B cell (primary cell): Measurements from ENCODE around the gene CCDC38. TPM values are rescaled to one million over a fixed set of nuclear protein-coding genes. Genes with fewer than 3 reads are reported as not detected.

Experiments
- ATAC-seq: fragments of 200-7000 bp; cut with Tn5 transposase; one replicate; pipeline ENCODE4 v1.10.0; 2021; ENCODE audit warnings: low read depth, mild to moderate bottlenecking, moderate number of reproducible peaks, moderate library complexity
- CTCF ChIA-PET: fragments of 350-600 bp; sonication (Branson Sonifier 250); formaldehyde crosslinking; loops from one replicate; lab custom pipeline; 2021; ENCODE audit warnings: antibody characterized with exemption, inconsistent platforms; lab: Charles Lee
- POLR2A ChIA-PET: fragments of 350-600 bp; sonication (Branson Sonifier 250); formaldehyde crosslinking; loops from one replicate; lab custom pipeline; 2021; ENCODE audit warnings: antibody characterized with exemption; lab: Charles Lee
- DNase-seq: peaks from one replicate; pipeline ENCODE4 v3.0.0; 2013
- H2AFZ ChIP-seq: 2 replicates; pipeline ENCODE4 v1.6.1; 2012; ENCODE audit warnings: mild to moderate bottlenecking, low read depth, low read length; ENCODE audit not compliant: insufficient read depth, poor library complexity, severe bottlenecking
- H3K27ac ChIP-seq, 2 donors: 1 replicate in 1 of 2; 2 replicates in 1 of 2; pipeline ENCODE4 v1.5.1; 2012 to 2013; ENCODE audit warnings: low read length in 2 of 2, mild to moderate bottlenecking in 2 of 2, moderate library complexity in 1 of 2
- H3K27me3 ChIP-seq, 4 experiments: fragments of 200-600 bp in 1 of 4; sonication (generic) in 1 of 4; replicated peaks in 1 of 4; 1 replicate in 2 of 4; 2 replicates in 2 of 4; pipeline versions ENCODE4 v1.6.1 to v1.7.0; 2013 to 2016; ENCODE audit warnings: low read length in 3 of 4, mild to moderate bottlenecking in 2 of 4, mixed read lengths in 1 of 4, moderate library complexity in 1 of 4; ENCODE audit not compliant: insufficient read depth in 4 of 4, control insufficient read depth in 3 of 4; ENCODE audit errors: control extremely low read depth in 1 of 4
- H3K36me3 ChIP-seq, 2 experiments: replicated peaks in 1 of 2; 1 replicate in 1 of 2; 2 replicates in 1 of 2; pipeline versions ENCODE4 v1.6.1 to v1.7.1; 2013; ENCODE audit warnings: low read length in 1 of 2; ENCODE audit not compliant: insufficient read depth in 2 of 2, control insufficient read depth in 1 of 2; ENCODE audit errors: control extremely low read depth in 1 of 2, extremely low read depth in 1 of 2
- H3K4me1 ChIP-seq, 2 donors: fragments of 200-600 bp in 1 of 2; sonication (generic) in 1 of 2; 1 replicate in 1 of 2; 2 replicates in 1 of 2; pipeline versions ENCODE4 v1.5.1 to v1.6.1; 2013 to 2017; ENCODE audit warnings: low read length in 2 of 2; ENCODE audit not compliant: control insufficient read depth in 2 of 2, insufficient read depth in 2 of 2
- H3K4me2 ChIP-seq: replicated peaks from 2 replicates; pipeline ENCODE3; 2012; ENCODE audit warnings: mild to moderate bottlenecking, low read depth, low read length; ENCODE audit not compliant: poor library complexity, severe bottlenecking
- H3K4me3 ChIP-seq, 5 experiments: fragments of 200-600 bp in 1 of 5; sonication (generic) in 1 of 5; 1 replicate in 3 of 5; 2 replicates in 2 of 5; pipeline versions ENCODE4 v1.5.1 to v1.7.0; 2011 to 2016; ENCODE audit warnings: low read length in 4 of 5, mild to moderate bottlenecking in 4 of 5, low read depth in 2 of 5, control low read depth in 1 of 5, moderate library complexity in 1 of 5; ENCODE audit not compliant: insufficient read depth in 1 of 5; ENCODE audit errors: control extremely low read depth in 1 of 5, extremely low read depth in 1 of 5
- H3K79me2 ChIP-seq: fragments of 200-600 bp; sonication (generic); one replicate; pipeline ENCODE4 v1.6.0; 2016; ENCODE audit warnings: low read length; ENCODE audit not compliant: control insufficient read depth, insufficient read depth
- H3K9ac ChIP-seq: fragments of 200-600 bp; sonication (generic); 2 replicates; pipeline ENCODE4 v1.6.1; 2017; ENCODE audit warnings: mild to moderate bottlenecking, low read length, moderate library complexity
- H3K9me3 ChIP-seq, 3 donors: one replicate each; pipeline versions ENCODE4 v1.6.1 to v1.7.1; 2013; ENCODE audit warnings: low read length in 2 of 3; ENCODE audit not compliant: control insufficient read depth in 2 of 3, insufficient read depth in 1 of 3; ENCODE audit errors: control extremely low read depth in 1 of 3
- H4K20me1 ChIP-seq: 2 replicates; pipeline ENCODE4 v1.6.0; 2012; ENCODE audit warnings: mild to moderate bottlenecking, low read length; ENCODE audit not compliant: insufficient read depth, control insufficient read depth, poor library complexity, severe bottlenecking
- H3K27ac Mint-ChIP-seq: one replicate; pipeline ENCODE4 v1.8.0; 2021; ENCODE audit warnings: mixed read lengths
- H3K27me3 Mint-ChIP-seq: one replicate; pipeline ENCODE4 v1.8.0; 2021; ENCODE audit warnings: mixed read lengths
- H3K4me1 Mint-ChIP-seq: one replicate; pipeline ENCODE4 v1.8.0; 2021; ENCODE audit warnings: mixed read lengths
- H3K4me3 Mint-ChIP-seq: one replicate; pipeline ENCODE4 v1.8.0; 2021; ENCODE audit warnings: mixed read lengths
- H3K9me3 Mint-ChIP-seq: one replicate; pipeline ENCODE4 v1.8.0; 2022; ENCODE audit warnings: mixed read lengths; ENCODE audit not compliant: insufficient read depth
- EZH2 ChIP-seq: IDR thresholded peaks from 2 replicates; pipeline ENCODE4 v1.6.1; 2012; ENCODE audit warnings: borderline replicate concordance, low read depth, mild to moderate bottlenecking, moderate library complexity, low read length; ENCODE audit not compliant: insufficient read depth, poor library complexity, severe bottlenecking
- WGBS: methylation state at CpG from one replicate; pipeline ENCODE4 v1.1.5; 2013; ENCODE audit warnings: missing lambda C conversion rate; ENCODE audit not compliant: insufficient coverage; 5-methylcytosine and 5-hydroxymethylcytosine counted together
- intact Hi-C: fragments of 100-400 bp; cut with micrococcal nuclease; formaldehyde crosslinking; loops from one replicate; pipeline ENCODE4 v1.10.0; 2022
- polyA plus RNA-seq: library from polyadenylated mRNA; depleted of rRNA; stranded (reverse); fragments of >200 nt; gene quantifications from 2 replicates; pipeline ENCODE4 v1.2.3, GENCODE V29; 2012
- total RNA-seq, 2 donors: library from RNA; stranded (reverse); fragments of 120-200 nt in 1 of 2; gene quantifications; 1 replicate in 1 of 2; 2 replicates in 1 of 2; pipeline versions ENCODE4 v1.2.3 to v1.2.4, GENCODE V29; 2013 to 2022
- TF ChIP-seq, protein P1 (sequence below): fragments of 200-600 bp; IDR thresholded peaks from one replicate; pipeline ENCODE4 v1.8.0; 2022; ENCODE audit warnings: antibody characterized with exemption, mild to moderate bottlenecking

CCDC38 gene
- total and polyA plus RNA-seq, 2 donors (not counting 1 experiment from before 2014, with no cell fraction given) = 1.3 TPM; not detected in 1

DNA sequence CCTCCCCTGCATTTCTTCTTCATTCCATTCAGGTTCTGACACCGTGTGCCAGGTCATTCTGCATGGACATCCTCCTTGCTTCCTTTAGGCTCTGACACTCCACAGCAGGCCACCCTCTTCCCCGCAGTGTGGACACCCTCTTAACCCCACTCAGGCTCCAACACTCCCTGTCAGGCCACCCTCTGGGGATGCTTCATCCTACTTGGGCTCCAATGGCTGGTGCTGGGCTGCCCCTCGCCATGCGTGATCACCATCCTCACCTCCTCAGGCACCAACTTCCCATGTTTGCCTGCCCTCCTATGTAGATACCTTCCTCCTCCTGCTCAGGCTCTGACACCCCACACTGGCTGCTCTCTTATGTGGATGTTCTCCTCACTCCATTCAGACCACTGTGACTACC lies 90.3 kb downstream of the CCDC38 start:
- Histone ChIP-seq H3K4me2 (no peak overlapping the region), H3K9ac (no peak overlapping the region), H3K79me2 (no peaks in the 10 kb centered on the region), H3K4me1 (no peaks in the 10 kb centered on the region), H3K4me3 (no peak overlapping the region), H3K9me3 (no peaks in the 10 kb centered on the region), H2AFZ (no peak overlapping the region), H4K20me1 (no peaks in the 10 kb centered on the region), H3K36me3 (no peaks in the 10 kb centered on the region), H3K27ac (no peak overlapping the region), H3K27me3 (peaks cover 0 to 11% (median 9%) of the 10 kb centered on the region in 4 experiments)
- ChIA-PET CTCF (no interaction called here), POLR2A (no interaction called here)
- Mint-ChIP-seq H3K4me3 (no peak overlapping the region), H3K27me3 (peaks cover 20% of the 10 kb centered on the region), H3K4me1 (no peaks in the 10 kb centered on the region), H3K9me3 (no peaks in the 10 kb centered on the region), H3K27ac (no peak overlapping the region)
- intact Hi-C loops = loop anchor here (10.0 kb wide), 1 partner anchor 307 kb away; no protein-coding TSS in a partner anchor
- TF ChIP-seq, protein P1, sequence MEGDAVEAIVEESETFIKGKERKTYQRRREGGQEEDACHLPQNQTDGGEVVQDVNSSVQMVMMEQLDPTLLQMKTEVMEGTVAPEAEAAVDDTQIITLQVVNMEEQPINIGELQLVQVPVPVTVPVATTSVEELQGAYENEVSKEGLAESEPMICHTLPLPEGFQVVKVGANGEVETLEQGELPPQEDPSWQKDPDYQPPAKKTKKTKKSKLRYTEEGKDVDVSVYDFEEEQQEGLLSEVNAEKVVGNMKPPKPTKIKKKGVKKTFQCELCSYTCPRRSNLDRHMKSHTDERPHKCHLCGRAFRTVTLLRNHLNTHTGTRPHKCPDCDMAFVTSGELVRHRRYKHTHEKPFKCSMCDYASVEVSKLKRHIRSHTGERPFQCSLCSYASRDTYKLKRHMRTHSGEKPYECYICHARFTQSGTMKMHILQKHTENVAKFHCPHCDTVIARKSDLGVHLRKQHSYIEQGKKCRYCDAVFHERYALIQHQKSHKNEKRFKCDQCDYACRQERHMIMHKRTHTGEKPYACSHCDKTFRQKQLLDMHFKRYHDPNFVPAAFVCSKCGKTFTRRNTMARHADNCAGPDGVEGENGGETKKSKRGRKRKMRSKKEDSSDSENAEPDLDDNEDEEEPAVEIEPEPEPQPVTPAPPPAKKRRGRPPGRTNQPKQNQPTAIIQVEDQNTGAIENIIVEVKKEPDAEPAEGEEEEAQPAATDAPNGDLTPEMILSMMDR = no peak
- no peak for TF ChIP-seq EZH2
- ATAC-seq (no peak), DNase-seq (no peak)
- WGBS = 95% methylated on average over 4 of the region's 4 CpGs

DNA sequence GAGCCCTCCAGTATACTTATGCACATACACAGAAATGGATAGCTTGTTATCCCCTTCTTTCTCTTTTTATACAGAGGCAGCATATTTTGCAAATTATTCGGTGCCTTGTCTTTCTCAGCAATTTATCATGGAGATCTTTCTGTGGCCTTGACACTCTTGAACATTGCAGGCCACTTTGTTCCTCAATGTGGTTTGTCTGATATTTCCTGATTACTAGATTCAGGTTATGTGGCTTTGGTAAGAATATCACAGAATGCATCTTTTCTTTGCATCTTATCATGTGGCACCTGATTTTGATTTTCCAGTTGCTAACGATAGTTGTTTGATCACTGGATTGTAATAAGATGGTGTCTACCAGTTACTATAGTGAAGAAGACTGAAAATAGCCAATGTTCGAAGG lies 90.8 kb downstream of the CCDC38 start:
- Histone ChIP-seq H3K9me3 (no peaks in the 10 kb centered on the region), H3K27me3 (peaks cover 0 to 11% (median 9%) of the 10 kb centered on the region in 4 experiments), H3K4me3 (no peak overlapping the region), H3K27ac (no peak overlapping the region), H3K9ac (no peak overlapping the region), H3K79me2 (no peaks in the 10 kb centered on the region), H3K4me2 (no peak overlapping the region), H4K20me1 (no peaks in the 10 kb centered on the region), H3K4me1 (no peaks in the 10 kb centered on the region), H3K36me3 (no peaks in the 10 kb centered on the region), H2AFZ (no peak overlapping the region)
- WGBS = 0% methylated on average over 1 of the region's 3 CpGs
- no peaks in the 10 kb centered on the region for H3K9me3 Mint-ChIP-seq
- ATAC-seq (no peak), DNase-seq (no peak)
- intact Hi-C loops = loop anchor here (10.0 kb wide), 1 partner anchor 307 kb away; no protein-coding TSS in a partner anchor
- ChIA-PET CTCF (interaction anchor here (0.6 kb wide), 1 partner anchor 1140 kb away, joined by 3 read pairs; no protein-coding TSS in a partner anchor), POLR2A (no interaction called here)
- H3K27ac Mint-ChIP-seq = no peak overlapping the region
- H3K4me3 Mint-ChIP-seq = no peak overlapping the region
- TF ChIP-seq EZH2 = no peak
- TF ChIP-seq, protein P1 = no peak
- H3K27me3 Mint-ChIP-seq = peaks cover 20% of the 10 kb centered on the region
- H3K4me1 Mint-ChIP-seq = no peaks in the 10 kb centered on the region
